22Rv1 (cell line): ENCODE data around the gene TMEM63B.

Source experiments
- CTCF ChIP-seq: fragments of 450-650 bp; IDR thresholded peaks from 2 replicates; pipeline ENCODE4 v1.5.1; 2017; ENCODE audit warnings: mild to moderate bottlenecking
- ZFX ChIP-seq: fragments of 450-650 bp; IDR thresholded peaks from 2 replicates; pipeline ENCODE4 v1.6.1; 2017; ENCODE audit warnings: antibody characterized with exemption, borderline replicate concordance

GRCh38 chr6:44138717-44139350 is 11.5 kb downstream of the TMEM63B start:
- TF ChIP-seq CTCF (no peak), ZFX (no peak)
